DOHH2 (cell line): ENCODE measurements around the gene CDKN2B-AS1.

Source experiments
- H3F3A ChIP-seq: fragments of 200-600 bp; sonication (generic), shearing (Covaris generic); 2 replicates; pipeline ENCODE4 v1.6.0; 2016; ENCODE audit warnings: antibody characterized with exemption, mild to moderate bottlenecking; ENCODE audit not compliant: control insufficient read depth, insufficient read depth
- H3K27ac ChIP-seq: fragments of 200-600 bp; sonication (generic); 2 replicates; pipeline ENCODE4 v1.5.1; 2014; ENCODE audit warnings: low read depth, mild to moderate bottlenecking, low read length, moderate library complexity
- H3K27me3 ChIP-seq: fragments of 200-600 bp; sonication (generic); 2 replicates; pipeline ENCODE4 v1.6.1; 2014; ENCODE audit warnings: mild to moderate bottlenecking, low read length, mixed read lengths; ENCODE audit not compliant: control insufficient read depth
- H3K36me3 ChIP-seq: fragments of 200-600 bp; sonication (generic); 2 replicates; pipeline ENCODE4 v1.6.1; 2014; ENCODE audit warnings: mild to moderate bottlenecking, low read length, moderate library complexity, mixed read lengths; ENCODE audit not compliant: control insufficient read depth
- H3K4me1 ChIP-seq: fragments of 200-600 bp; sonication (generic); 2 replicates; pipeline ENCODE4 v1.6.1; 2014; ENCODE audit warnings: mild to moderate bottlenecking, low read length, mixed read lengths; ENCODE audit not compliant: control insufficient read depth
- H3K4me2 ChIP-seq: fragments of 200-600 bp; sonication (generic); 2 replicates; pipeline ENCODE4 v1.6.0; 2014; ENCODE audit warnings: mild to moderate bottlenecking, low read length, moderate library complexity
- H3K4me3 ChIP-seq: fragments of 200-600 bp; sonication (generic); 2 replicates; pipeline ENCODE4 v1.5.1; 2014; ENCODE audit warnings: mild to moderate bottlenecking, low read length, mixed read lengths
- H3K79me2 ChIP-seq: fragments of 200-600 bp; sonication (generic); 2 replicates; pipeline ENCODE4 v1.6.1; 2014; ENCODE audit warnings: mild to moderate bottlenecking, low read length, mixed read lengths; ENCODE audit not compliant: control insufficient read depth
- H3K9me2 ChIP-seq: fragments of 200-600 bp; sonication (generic); replicated peaks from 2 replicates; pipeline ENCODE4 v1.6.1; 2014; ENCODE audit warnings: mild to moderate bottlenecking, low read length, mixed read lengths; ENCODE audit not compliant: control insufficient read depth
- H3K9me3 ChIP-seq: fragments of 200-600 bp; sonication (generic); 2 replicates; pipeline ENCODE4 v1.6.1; 2014; ENCODE audit warnings: antibody characterized with exemption, low read length, mixed read lengths; ENCODE audit not compliant: control insufficient read depth, insufficient read depth
- H4K20me1 ChIP-seq: fragments of 200-600 bp; sonication (generic); 2 replicates; pipeline ENCODE4 v1.6.0; 2014; ENCODE audit warnings: low read depth, mild to moderate bottlenecking, antibody characterized with exemption, low read length, moderate library complexity; ENCODE audit not compliant: control insufficient read depth, insufficient read depth
- EZH2phosphoT487 ChIP-seq: fragments of 200-600 bp; sonication (generic); IDR thresholded peaks from 2 replicates; pipeline ENCODE4 v1.6.1; 2017; ENCODE audit warnings: borderline replicate concordance, mild to moderate bottlenecking, antibody characterized with exemption, low read length, moderate library complexity, mixed read lengths
- TF ChIP-seq, protein P1 (sequence below): fragments of 200-600 bp; sonication (generic); IDR thresholded peaks from one replicate; pipeline ENCODE4 v1.5.1; 2014; ENCODE audit warnings: antibody characterized with exemption, mild to moderate bottlenecking, low read depth, low read length; ENCODE audit not compliant: poor library complexity, severe bottlenecking

The CDKN2B-AS1 gene

DNA sequence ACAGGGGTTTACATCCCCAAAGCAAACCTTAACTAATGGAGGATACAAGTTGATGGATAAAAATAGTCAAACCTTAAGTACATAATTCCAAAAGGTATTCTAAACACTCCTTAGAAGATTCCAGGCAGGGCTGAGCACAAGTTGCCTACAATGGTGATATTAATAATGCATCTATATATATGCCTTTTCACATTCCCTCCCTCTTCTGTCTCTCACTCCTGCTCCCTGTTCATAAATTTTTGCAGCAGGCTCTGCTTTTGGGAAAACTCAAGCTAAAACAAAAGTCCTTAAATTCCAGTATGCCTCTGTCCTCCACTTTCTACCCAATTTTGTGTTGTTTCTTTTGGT, 153.9 kb downstream of the CDKN2B-AS1 start:
- no peaks in the 10 kb centered on the region for H3K9me2 ChIP-seq
- no peaks in the 10 kb centered on the region for H4K20me1 ChIP-seq
- TF ChIP-seq, protein P1, sequence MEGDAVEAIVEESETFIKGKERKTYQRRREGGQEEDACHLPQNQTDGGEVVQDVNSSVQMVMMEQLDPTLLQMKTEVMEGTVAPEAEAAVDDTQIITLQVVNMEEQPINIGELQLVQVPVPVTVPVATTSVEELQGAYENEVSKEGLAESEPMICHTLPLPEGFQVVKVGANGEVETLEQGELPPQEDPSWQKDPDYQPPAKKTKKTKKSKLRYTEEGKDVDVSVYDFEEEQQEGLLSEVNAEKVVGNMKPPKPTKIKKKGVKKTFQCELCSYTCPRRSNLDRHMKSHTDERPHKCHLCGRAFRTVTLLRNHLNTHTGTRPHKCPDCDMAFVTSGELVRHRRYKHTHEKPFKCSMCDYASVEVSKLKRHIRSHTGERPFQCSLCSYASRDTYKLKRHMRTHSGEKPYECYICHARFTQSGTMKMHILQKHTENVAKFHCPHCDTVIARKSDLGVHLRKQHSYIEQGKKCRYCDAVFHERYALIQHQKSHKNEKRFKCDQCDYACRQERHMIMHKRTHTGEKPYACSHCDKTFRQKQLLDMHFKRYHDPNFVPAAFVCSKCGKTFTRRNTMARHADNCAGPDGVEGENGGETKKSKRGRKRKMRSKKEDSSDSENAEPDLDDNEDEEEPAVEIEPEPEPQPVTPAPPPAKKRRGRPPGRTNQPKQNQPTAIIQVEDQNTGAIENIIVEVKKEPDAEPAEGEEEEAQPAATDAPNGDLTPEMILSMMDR = no peak
- TF ChIP-seq EZH2phosphoT487 = no peak
- H3K36me3 ChIP-seq = no peaks in the 10 kb centered on the region
- no peak overlapping the region for H3K4me3 ChIP-seq
- H3K27me3 ChIP-seq = no peaks in the 10 kb centered on the region
- H3K9me3 ChIP-seq = no peaks in the 10 kb centered on the region
- H3F3A ChIP-seq = no peaks in the 10 kb centered on the region
- H3K4me1 ChIP-seq = no peaks in the 10 kb centered on the region
- H3K79me2 ChIP-seq = no peaks in the 10 kb centered on the region
- H3K27ac ChIP-seq = no peak overlapping the region
- no peak overlapping the region for H3K4me2 ChIP-seq

DNA sequence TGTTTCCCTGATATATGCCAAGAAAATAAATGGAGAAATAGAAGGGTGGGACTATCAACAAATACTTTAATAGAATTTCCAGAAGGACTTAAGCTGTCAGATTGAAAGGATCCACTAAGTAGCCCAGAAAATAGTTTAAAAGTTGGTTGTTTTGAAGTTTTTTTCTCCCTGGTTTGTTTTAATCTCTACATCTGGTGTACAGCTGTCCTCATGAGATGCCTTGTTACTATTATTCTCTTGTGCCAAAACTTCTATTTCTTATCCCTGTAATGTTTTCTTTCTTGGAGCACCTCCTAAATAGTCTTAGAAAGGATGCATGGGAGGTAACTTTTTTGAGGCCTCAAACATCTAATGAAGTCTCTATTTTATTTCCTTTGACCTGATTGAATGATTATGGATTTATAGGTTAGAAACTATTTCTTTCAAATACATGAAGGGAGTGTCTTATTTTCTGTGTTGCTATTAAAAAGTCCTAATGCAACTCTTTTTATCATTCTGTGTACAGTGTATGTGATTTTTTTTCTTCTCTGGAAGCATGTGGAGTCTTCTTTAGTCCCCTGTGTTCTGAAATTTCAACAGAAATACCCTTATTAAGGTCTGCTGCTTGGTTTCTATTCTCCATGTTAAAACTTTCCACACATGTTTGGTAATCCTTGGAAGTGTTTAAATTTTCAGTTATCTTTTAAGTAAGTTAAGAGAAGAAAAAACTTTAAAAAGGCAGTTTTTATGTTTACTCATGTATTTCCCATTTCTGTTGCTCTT, 154.5 kb downstream of the CDKN2B-AS1 start:
- Histone ChIP-seq H3K4me3 (no peak overlapping the region), H3K79me2 (no peaks in the 10 kb centered on the region), H3K9me2 (no peaks in the 10 kb centered on the region), H3K36me3 (no peaks in the 10 kb centered on the region), H3K27me3 (no peaks in the 10 kb centered on the region), H3K9me3 (no peaks in the 10 kb centered on the region), H4K20me1 (no peaks in the 10 kb centered on the region), H3F3A (no peaks in the 10 kb centered on the region), H3K27ac (no peak overlapping the region), H3K4me2 (no peak overlapping the region), H3K4me1 (no peaks in the 10 kb centered on the region)
- no peak for TF ChIP-seq EZH2phosphoT487
- TF ChIP-seq, protein P1 = no peak

DNA sequence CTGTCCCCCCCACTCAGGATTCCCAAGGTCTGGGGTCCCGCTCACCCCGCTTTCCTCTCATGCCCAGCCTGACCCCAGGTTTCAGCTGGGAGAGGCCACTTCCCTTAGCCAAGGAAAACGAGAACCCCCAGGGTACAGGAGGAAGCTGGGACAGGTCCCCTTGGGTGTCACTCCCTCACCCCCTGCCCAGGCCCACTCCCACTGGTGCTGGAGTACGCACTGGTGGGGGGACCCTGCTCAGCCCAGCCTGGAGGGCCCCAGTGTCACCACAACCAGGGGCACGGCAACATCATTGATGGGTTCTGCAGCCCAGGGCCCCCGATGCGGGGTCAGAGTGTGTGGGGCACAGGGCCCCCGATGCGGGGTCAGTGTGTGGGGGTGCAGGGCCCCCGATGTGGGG, 159.5 kb downstream of the CDKN2B-AS1 start:
- H3K27me3 ChIP-seq = no peaks in the 10 kb centered on the region
- H3K4me1 ChIP-seq = no peaks in the 10 kb centered on the region
- no peak overlapping the region for H3K4me3 ChIP-seq
- TF ChIP-seq, protein P1 = no peak
- no peak for TF ChIP-seq EZH2phosphoT487
- no peak overlapping the region for H3K27ac ChIP-seq
- no peak overlapping the region for H3K4me2 ChIP-seq
- no peaks in the 10 kb centered on the region for H3K9me3 ChIP-seq
- H3K79me2 ChIP-seq = no peaks in the 10 kb centered on the region
- H4K20me1 ChIP-seq = no peaks in the 10 kb centered on the region
- H3K36me3 ChIP-seq = no peaks in the 10 kb centered on the region
- H3K9me2 ChIP-seq = no peaks in the 10 kb centered on the region
- no peaks in the 10 kb centered on the region for H3F3A ChIP-seq
